Thoracic aorta (tissue), 2 donors: ENCODE measurements around the gene SCUBE1. TPM values are rescaled to one million over a fixed set of nuclear protein-coding genes. Genes with fewer than 3 reads are reported as not detected.

Source experiments
- ATAC-seq: fragments of 150-250 bp; one replicate; pipeline ENCODE4 v1.8.0; 2017; ENCODE audit warnings: low read depth; ENCODE audit not compliant: insufficient number of reproducible peaks, low FRiP score
- DNase-seq: peaks from one replicate; pipeline ENCODE4 v3.0.0-alpha.2; 2020; ENCODE audit warnings: low spot score
- H3K27ac ChIP-seq, 2 donors: fragments of 200-600 bp; sonication (generic); 1 replicate in 1 of 2; 2 replicates in 1 of 2; pipeline ENCODE4 v1.5.1; 2016; ENCODE audit warnings: mild to moderate bottlenecking in 2 of 2, moderate library complexity in 2 of 2
- H3K27me3 ChIP-seq: fragments of 200-600 bp; sonication (generic); replicated peaks from 2 replicates; pipeline ENCODE4 v1.6.0; 2016; ENCODE audit warnings: mild to moderate bottlenecking; ENCODE audit not compliant: insufficient read depth
- H3K36me3 ChIP-seq: fragments of 200-600 bp; sonication (generic); one replicate; pipeline ENCODE4 v1.5.1; 2016
- H3K4me1 ChIP-seq, 2 donors: fragments of 200-600 bp; sonication (generic); 1 replicate in 1 of 2; 2 replicates in 1 of 2; pipeline versions ENCODE4 v1.5.1 to v1.6.0; 2016; ENCODE audit warnings: low read depth in 2 of 2, mild to moderate bottlenecking in 1 of 2; ENCODE audit not compliant: control insufficient read depth in 1 of 2
- H3K4me3 ChIP-seq: fragments of 200-600 bp; sonication (generic); 2 replicates; pipeline ENCODE4 v1.5.1; 2016; ENCODE audit warnings: mild to moderate bottlenecking
- H3K9me3 ChIP-seq: fragments of 200-600 bp; sonication (generic); 2 replicates; pipeline ENCODE4 v1.5.1; 2016
- CTCF ChIP-seq: fragments of 200-600 bp; sonication (generic); IDR thresholded peaks from one replicate; pipeline ENCODE4 v1.5.1; 2019; ENCODE audit warnings: antibody characterized with exemption
- total RNA-seq, 2 donors: library from RNA; depleted of rRNA; stranded (reverse); fragments of >200 nt; gene quantifications; one replicate each; pipeline versions ENCODE4 v1.1.0 to v1.2.3, GENCODE V29; 2016

The SCUBE1 gene
- total RNA-seq, 2 donors from 2014 or later = 6.0 to 25.0 TPM

- Histone ChIP-seq H3K36me3 (no peaks in the 10 kb centered on the region), H3K4me1 (peaks cover 0 to 15% of the 10 kb centered on the region in 2 donors), H3K27me3 (no peaks in the 10 kb centered on the region), H3K9me3 (no peaks in the 10 kb centered on the region), H3K27ac (no peak overlapping the region), H3K4me3 (no peak overlapping the region)
- no peak for TF ChIP-seq CTCF
- DNase-seq (no peak), ATAC-seq (no peak)
Observed at GRCh38 chr22:43233529-43233928, 109.6 kb downstream of the SCUBE1 start.

- H3K36me3 ChIP-seq = no peaks in the 10 kb centered on the region
Observed at GRCh38 chr22:43232445-43232844, 110.7 kb downstream of the SCUBE1 start.

GRCh38 chr22:43231724-43232034 is 111.5 kb downstream of the SCUBE1 start:
- Histone ChIP-seq H3K27me3 (no peaks in the 10 kb centered on the region), H3K27ac (no peak overlapping the region), H3K36me3 (no peaks in the 10 kb centered on the region), H3K4me3 (no peak overlapping the region), H3K4me1 (no peaks in the 10 kb centered on the region), H3K9me3 (no peaks in the 10 kb centered on the region)
- DNase-seq = no peak
- no peak for TF ChIP-seq CTCF
- ATAC-seq = no peak

More at GRCh38 chr22:43232445-43232844, 110.7 kb downstream of the SCUBE1 start:
- H3K27me3 ChIP-seq = no peaks in the 10 kb centered on the region
- no peaks in the 10 kb centered on the region for H3K9me3 ChIP-seq
- DNase-seq (no peak), ATAC-seq (no peak)
- no peak overlapping the region for H3K4me3 ChIP-seq
- H3K4me1 ChIP-seq = peaks cover 0 to 4% of the 10 kb centered on the region in 2 donors
- H3K27ac ChIP-seq = no peak overlapping the region
- TF ChIP-seq CTCF = no peak

- ATAC-seq = no peak
- H3K4me1 ChIP-seq = no peaks in the 10 kb centered on the region
- TF ChIP-seq CTCF = peak; percentile 77
- H3K36me3 ChIP-seq = no peaks in the 10 kb centered on the region
- no peak overlapping the region for H3K4me3 ChIP-seq
- H3K27me3 ChIP-seq = no peaks in the 10 kb centered on the region
- no peaks in the 10 kb centered on the region for H3K9me3 ChIP-seq
- DNase-seq = no peak
- no peak overlapping the region for H3K27ac ChIP-seq
Observed at GRCh38 chr22:43230971-43231723, 112.0 kb downstream of the SCUBE1 start.

GRCh38 chr22:43230571-43230970 is 112.6 kb downstream of the SCUBE1 start:
- no peak for ATAC-seq
- no peak for DNase-seq
- Histone ChIP-seq H3K9me3 (no peaks in the 10 kb centered on the region), H3K4me3 (no peak overlapping the region), H3K27ac (no peak overlapping the region), H3K4me1 (no peaks in the 10 kb centered on the region), H3K27me3 (no peaks in the 10 kb centered on the region), H3K36me3 (no peaks in the 10 kb centered on the region)
- TF ChIP-seq CTCF = no peak
